Activated T-cell treated with anti-CD3 and anti-CD28 coated beads, Interleukin-2, amount 50 U/mL, for 72 hours (primary cell): ENCODE measurements around the gene PRRC2B. TPM values are rescaled to one million over a fixed set of nuclear protein-coding genes. Genes with fewer than 3 reads are reported as not detected.

Source experiments
- total RNA-seq, 2 donors: library from RNA; stranded (reverse); gene quantifications; one replicate each; pipeline ENCODE4 v1.2.3, GENCODE V29; 2022

Gene PRRC2B
- total RNA-seq, 2 donors from 2014 or later, result 179 to 214 TPM

Other genes starting within 250 kb of the PRRC2B start
- gene FAM78A, start 117.6 kb upstream of the PRRC2B start, total RNA-seq, result 10 to 100 TPM; 38.0 to 42.3 TPM
- under 1 TPM; 0.23 to 0.31 TPM for gene PLPP7, start 104.4 kb upstream of the PRRC2B start, total RNA-seq
- gene POMT1, start 108.8 kb downstream of the PRRC2B start, total RNA-seq, result 10 to 100 TPM; 47.3 to 52.1 TPM
- gene UCK1, start 137.2 kb downstream of the PRRC2B start, total RNA-seq, result 10 to 100 TPM; 19.2 to 29.7 TPM
- not detected for gene PRRT1B, start 151.4 kb downstream of the PRRC2B start, total RNA-seq